ENCODE data around the gene HOXD13. TPM values are rescaled to one million over a fixed set of nuclear protein-coding genes. Genes with fewer than 3 reads are reported as not detected.

Gene HOXD13
- total and polyA plus RNA-seq, 12 donors, result not detected

DNA sequence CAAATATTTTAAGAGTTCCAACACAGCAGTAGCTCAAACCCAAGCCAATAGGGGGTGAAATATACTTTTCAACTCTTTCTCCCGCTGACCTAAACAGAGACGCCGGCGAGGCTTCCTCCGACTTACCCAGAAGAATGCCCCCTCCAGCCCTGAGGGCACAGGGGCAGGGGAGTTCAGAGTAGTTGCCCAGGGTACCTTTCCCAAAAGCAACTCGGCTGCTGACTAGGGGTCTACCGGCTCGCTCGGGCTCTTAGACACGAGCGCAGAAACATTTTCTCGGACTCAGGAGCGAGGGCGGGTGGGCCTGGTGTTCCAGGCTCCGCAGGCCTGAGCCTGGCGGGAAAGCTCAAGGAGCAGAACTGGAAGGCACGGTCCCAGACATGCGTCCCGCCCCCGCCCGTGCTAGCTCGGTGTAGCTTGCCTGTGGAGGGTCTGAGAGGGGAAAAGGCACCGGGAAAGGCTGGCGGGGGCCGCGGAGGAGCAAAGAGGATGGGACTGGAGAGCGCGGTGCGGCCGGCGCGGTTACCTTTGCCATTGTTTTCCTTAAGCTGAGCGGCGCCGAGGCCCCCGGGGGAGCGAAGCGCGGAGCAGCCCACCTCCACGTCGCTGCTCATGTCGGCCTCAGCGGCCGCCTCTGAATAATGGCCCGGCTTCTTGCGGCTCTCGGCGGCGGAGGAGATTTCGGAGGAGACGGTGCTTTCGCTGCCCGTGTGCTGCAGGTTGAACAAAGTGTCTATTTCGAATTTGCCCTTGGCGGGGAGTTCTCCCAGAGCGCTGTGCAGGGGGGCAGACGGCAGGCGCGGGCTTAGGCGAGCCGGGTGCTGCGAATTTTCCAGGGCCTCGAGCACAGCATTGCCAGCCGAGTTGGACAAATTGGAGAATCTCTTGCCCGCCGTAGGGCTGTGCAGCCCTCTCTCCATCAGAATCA is 9.4 kb upstream of the HOXD13 start:
- ATAC-seq (no peak), DNase-seq (no peak)
- WGBS, 2 donors, result 3 to 5% methylated on average over 66 of the region's 66 CpGs
- Histone ChIP-seq H3K4me3 (no peak overlapping the region), H3K27ac (no peak overlapping the region), H3K9me3 (peaks cover 0 to 11% (median 0%) of the 10 kb centered on the region in 11 donors), H3K4me1 (peaks cover 0 to 71% (median 27%) of the 10 kb centered on the region in 9 donors), H3K36me3 (peaks cover 0 to 3% (median 0%) of the 10 kb centered on the region in 9 donors), H3K27me3 (peaks cover 85 to 100% (median 98%) of the 10 kb centered on the region in 7 donors)
- intact Hi-C loops (cut with DNase I), result loop anchor here in 1 of 10 donors (5.0 kb wide), 1 partner anchor 401 kb away; no protein-coding TSS in a partner anchor
- TF ChIP-seq, protein P1, sequence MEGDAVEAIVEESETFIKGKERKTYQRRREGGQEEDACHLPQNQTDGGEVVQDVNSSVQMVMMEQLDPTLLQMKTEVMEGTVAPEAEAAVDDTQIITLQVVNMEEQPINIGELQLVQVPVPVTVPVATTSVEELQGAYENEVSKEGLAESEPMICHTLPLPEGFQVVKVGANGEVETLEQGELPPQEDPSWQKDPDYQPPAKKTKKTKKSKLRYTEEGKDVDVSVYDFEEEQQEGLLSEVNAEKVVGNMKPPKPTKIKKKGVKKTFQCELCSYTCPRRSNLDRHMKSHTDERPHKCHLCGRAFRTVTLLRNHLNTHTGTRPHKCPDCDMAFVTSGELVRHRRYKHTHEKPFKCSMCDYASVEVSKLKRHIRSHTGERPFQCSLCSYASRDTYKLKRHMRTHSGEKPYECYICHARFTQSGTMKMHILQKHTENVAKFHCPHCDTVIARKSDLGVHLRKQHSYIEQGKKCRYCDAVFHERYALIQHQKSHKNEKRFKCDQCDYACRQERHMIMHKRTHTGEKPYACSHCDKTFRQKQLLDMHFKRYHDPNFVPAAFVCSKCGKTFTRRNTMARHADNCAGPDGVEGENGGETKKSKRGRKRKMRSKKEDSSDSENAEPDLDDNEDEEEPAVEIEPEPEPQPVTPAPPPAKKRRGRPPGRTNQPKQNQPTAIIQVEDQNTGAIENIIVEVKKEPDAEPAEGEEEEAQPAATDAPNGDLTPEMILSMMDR (IDR thresholded peaks at IDR 0.05), result no peak

DNA sequence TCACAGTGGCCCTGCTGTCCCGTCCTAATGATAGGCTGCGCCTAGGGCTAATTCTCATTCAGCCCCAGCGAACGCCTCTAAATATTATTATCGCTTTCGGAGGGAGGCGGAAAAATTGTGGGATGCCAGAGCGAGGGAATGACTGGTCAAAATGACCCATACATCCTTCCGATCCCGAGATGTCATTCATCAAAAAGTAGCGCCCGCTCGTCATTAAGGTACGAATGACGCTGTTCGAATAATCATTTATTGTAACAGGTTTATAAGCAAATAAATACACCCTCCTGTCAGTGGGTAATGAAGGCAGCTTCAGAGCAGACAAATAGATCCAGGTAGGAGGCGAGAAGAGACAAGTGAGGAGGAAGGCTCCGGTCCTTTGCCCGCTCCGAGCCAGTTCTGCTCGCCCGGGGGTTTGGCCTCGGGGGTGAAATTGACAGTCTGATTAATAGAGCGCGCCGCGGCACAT is 8.7 kb upstream of the HOXD13 start, which contains the start of gene EVX2:
Gene EVX2 (minus strand): TSS at position 167 of the 466 bp plus-strand sequence. CDS start 186 bp downstream, outside the sequence.
- 7 to 10% methylated on average over 27 of the region's 27 CpGs for WGBS, 2 donors
- ATAC-seq (no peak), DNase-seq (no peak)
- H3K4me3 ChIP-seq, result no peak within 1 kb of the TSS
- TF ChIP-seq, protein P1 (IDR thresholded peaks at IDR 0.05), result no peak
- H3K27ac ChIP-seq, result no peak within 1 kb of the TSS
- H3K27me3 ChIP-seq, result peaks cover 78 to 100% (median 98%) of the 10 kb centered on the region in 7 donors
- intact Hi-C loops (cut with DNase I), result loop anchor here in 1 of 10 donors (5.0 kb wide), 1 partner anchor 402 kb away; no protein-coding TSS in a partner anchor
- peaks cover 0 to 75% (median 31%) of the 10 kb centered on the region in 9 donors for H3K4me1 ChIP-seq
- peaks cover 0 to 3% (median 0%) of the 10 kb centered on the region in 9 donors for H3K36me3 ChIP-seq
- H3K9me3 ChIP-seq, result peaks cover 0 to 11% (median 0%) of the 10 kb centered on the region in 11 donors

DNA sequence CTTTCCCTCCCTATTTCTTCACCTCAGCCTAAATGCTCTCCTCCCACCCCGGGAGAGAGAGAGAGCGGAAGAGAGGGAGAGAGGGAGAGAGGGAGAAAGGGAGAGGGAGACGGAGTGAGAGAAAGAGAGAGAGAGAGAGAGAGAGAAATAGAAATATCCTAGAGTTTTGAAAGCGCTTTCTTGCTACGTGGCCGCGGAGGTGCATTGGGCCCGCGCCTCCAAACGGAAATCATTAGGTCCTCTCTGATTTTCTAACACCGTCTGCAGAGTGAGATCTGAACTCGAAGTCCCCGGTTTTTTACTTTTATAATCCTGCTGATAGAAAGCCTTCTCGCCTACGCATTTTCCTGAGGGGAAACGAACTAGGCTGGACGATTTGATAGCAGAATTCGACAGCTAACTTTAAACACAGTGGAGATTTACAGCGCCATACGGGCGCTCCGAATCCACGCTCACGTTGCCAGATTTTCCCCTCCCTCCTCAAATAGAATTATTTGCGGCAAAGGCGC is 7.9 kb upstream of the HOXD13 start:
- Histone ChIP-seq H3K4me3 (no peak overlapping the region), H3K27me3 (peaks cover 75 to 100% (median 98%) of the 10 kb centered on the region in 7 donors), H3K27ac (no peak overlapping the region), H3K36me3 (peaks cover 0 to 3% (median 0%) of the 10 kb centered on the region in 9 donors), H3K9me3 (peaks cover 0 to 11% (median 0%) of the 10 kb centered on the region in 11 donors), H3K4me1 (peaks cover 0 to 66% (median 31%) of the 10 kb centered on the region in 9 donors)
- no peak for ATAC-seq
- intact Hi-C loops (cut with DNase I), result loop anchor here in 9 of 10 donors (5.0 kb wide), 5 partner anchors 397 to 772 kb away; no protein-coding TSS in a partner anchor
- WGBS, 2 donors, result 5% methylated on average over 26 of the region's 26 CpGs
- TF ChIP-seq, protein P1 (IDR thresholded peaks at IDR 0.05), result no peak
- DNase-seq, result no peak

Measured in heart right ventricle (tissue), 16 donors.